ENCODE data around the gene PDXP.
A peak's percentile ranks its signal among the peaks of the same experiment; 100 is the strongest.

DNA sequence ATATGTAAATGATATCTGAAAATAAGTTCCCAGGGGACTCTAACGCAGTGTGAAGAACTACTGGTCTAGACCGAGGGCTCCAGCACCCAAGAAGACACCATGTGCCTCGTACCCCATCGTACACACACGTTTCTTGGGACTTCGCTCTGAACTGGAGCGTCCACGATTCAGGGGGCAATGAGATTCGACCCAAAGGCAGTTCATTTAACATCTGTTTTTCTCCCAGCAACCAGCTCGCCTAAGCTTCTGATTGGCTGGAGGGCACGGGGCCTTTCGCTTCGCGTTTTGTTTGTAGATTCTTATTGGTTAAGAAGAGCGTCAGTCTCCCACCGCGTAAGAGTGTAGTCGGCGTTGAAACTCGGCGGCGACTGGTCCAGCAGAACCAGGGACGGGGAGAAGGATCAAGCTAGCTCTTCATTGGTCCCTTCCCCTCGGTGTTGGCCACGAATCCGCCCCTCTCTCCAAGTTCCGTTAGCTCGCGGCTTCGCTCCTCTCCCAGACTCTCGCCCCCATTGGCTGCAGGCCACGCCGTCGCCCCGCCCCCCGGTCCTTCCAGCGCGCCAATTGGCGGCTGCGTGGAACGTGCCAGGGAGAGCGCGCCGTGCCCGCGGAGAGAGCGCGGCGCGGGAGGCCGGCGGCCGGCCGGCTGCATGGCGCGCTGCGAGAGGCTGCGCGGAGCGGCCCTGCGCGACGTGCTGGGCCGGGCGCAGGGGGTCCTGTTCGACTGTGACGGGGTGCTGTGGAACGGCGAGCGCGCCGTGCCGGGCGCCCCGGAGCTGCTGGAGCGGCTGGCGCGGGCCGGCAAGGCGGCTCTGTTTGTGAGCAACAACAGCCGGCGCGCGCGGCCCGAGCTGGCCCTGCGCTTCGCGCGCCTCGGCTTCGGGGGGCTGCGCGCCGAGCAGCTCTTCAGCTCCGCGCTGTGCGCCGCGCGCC, at the start of gene PDXP:
- TF ChIP-seq CREBBP (IDR thresholded peaks at IDR 0.05; ENCODE audit: low read depth, low read length) = no peak
- no peak for TF ChIP-seq CHD4 (IDR thresholded peaks at IDR 0.05; ENCODE audit: insufficient read depth, insufficient replicate concordance, low read depth, low read length, poor library complexity, severe bottlenecking)
- no peak for TF ChIP-seq PHB2 (IDR thresholded peaks at IDR 0.05; ENCODE audit: low read depth)
- TF ChIP-seq, protein P1, sequence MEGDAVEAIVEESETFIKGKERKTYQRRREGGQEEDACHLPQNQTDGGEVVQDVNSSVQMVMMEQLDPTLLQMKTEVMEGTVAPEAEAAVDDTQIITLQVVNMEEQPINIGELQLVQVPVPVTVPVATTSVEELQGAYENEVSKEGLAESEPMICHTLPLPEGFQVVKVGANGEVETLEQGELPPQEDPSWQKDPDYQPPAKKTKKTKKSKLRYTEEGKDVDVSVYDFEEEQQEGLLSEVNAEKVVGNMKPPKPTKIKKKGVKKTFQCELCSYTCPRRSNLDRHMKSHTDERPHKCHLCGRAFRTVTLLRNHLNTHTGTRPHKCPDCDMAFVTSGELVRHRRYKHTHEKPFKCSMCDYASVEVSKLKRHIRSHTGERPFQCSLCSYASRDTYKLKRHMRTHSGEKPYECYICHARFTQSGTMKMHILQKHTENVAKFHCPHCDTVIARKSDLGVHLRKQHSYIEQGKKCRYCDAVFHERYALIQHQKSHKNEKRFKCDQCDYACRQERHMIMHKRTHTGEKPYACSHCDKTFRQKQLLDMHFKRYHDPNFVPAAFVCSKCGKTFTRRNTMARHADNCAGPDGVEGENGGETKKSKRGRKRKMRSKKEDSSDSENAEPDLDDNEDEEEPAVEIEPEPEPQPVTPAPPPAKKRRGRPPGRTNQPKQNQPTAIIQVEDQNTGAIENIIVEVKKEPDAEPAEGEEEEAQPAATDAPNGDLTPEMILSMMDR (IDR thresholded peaks at IDR 0.05 in 2 of 3, conservative IDR thresholded peaks at IDR 0.05 in 1 of 3; ENCODE audit: insufficient read depth in 2 of 3, low read depth in 1 of 3, low read length in 3 of 3) = no peak
- peak; percentile 95 for TF ChIP-seq NFYB (IDR thresholded peaks at IDR 0.05; ENCODE audit: extremely low read depth, insufficient read length)
- TF ChIP-seq NR2C2 (CRISPR knock-in tag; IDR thresholded peaks at IDR 0.05) = no peak
- peak; percentile 27; the same call in 1 of the 2 replicates for TF ChIP-seq NR2C2 (tag; IDR thresholded peaks at IDR 0.05)
- TF ChIP-seq TCFL5 (CRISPR knock-in tag; conservative IDR thresholded peaks at IDR 0.05) = no peak
- TF ChIP-seq DNMT1 (IDR thresholded peaks at IDR 0.05) = no peak
